HEK293T (cell line): Measurements from ENCODE around the gene STX5.

Experiments
- BHLHE40 ChIP-seq: fragments of 450-650 bp; IDR thresholded peaks from 2 replicates; pipeline ENCODE4 v1.6.1; 2016; ENCODE audit warnings: mild to moderate bottlenecking, moderate library complexity, borderline replicate concordance
- ELF4 ChIP-seq: fragments of 450-650 bp; IDR thresholded peaks from 2 replicates; pipeline ENCODE4 v1.6.1; 2017; ENCODE audit warnings: antibody characterized with exemption
- FOXA1 ChIP-seq: fragments of 450-650 bp; IDR thresholded peaks from 2 replicates; pipeline ENCODE4 v1.6.1; 2016; ENCODE audit warnings: mild to moderate bottlenecking
- FOXM1 ChIP-seq: fragments of 450-650 bp; IDR thresholded peaks from 2 replicates; pipeline ENCODE4 v1.6.1; 2017; ENCODE audit warnings: mild to moderate bottlenecking, borderline replicate concordance
- NFRKB ChIP-seq: fragments of 450-650 bp; IDR thresholded peaks from 2 replicates; pipeline ENCODE4 v1.6.1; 2016; ENCODE audit warnings: mild to moderate bottlenecking, moderate library complexity
- TARDBP ChIP-seq: fragments of 450-650 bp; IDR thresholded peaks from 2 replicates; pipeline ENCODE4 v1.6.1; 2016

- TF ChIP-seq ELF4 (no peak), BHLHE40 (no peak), NFRKB (no peak), FOXA1 (no peak), TARDBP (no peak), FOXM1 (no peak)
These were observed 44.0 kb upstream of the STX5 start for GRCh38 chr11:62875698-62876478.
